Tibial nerve (tissue), 4 donors: ENCODE measurements around the gene GRIP2. TPM values are rescaled to one million over a fixed set of nuclear protein-coding genes. Genes with fewer than 3 reads are reported as not detected.

Source experiments
- DNase-seq, 2 donors: peaks; one replicate each; pipeline ENCODE4 v3.0.0-alpha.2; 2019; ENCODE audit warnings: low spot score in 2 of 2
- H3K27ac ChIP-seq, 4 donors: fragments of 200-600 bp; sonication (generic) in 3 of 4; one replicate each; pipeline ENCODE4 v1.5.1; 2017 to 2019; ENCODE audit warnings: mild to moderate bottlenecking in 1 of 4
- H3K27me3 ChIP-seq, 2 donors: fragments of 200-600 bp; sonication (generic) in 1 of 2; one replicate each; pipeline versions ENCODE4 v1.5.1 to v1.6.0; 2017 to 2019
- H3K36me3 ChIP-seq, 3 donors: fragments of 200-600 bp; sonication (generic); one replicate each; pipeline ENCODE4 v1.5.1; 2018 to 2019
- H3K4me1 ChIP-seq, 4 donors: fragments of 200-600 bp; sonication (generic) in 3 of 4; one replicate each; pipeline ENCODE4 v1.5.1; 2017 to 2019
- H3K4me3 ChIP-seq, 4 donors: fragments of 200-600 bp; sonication (generic) in 3 of 4; one replicate each; pipeline ENCODE4 v1.5.1; 2017 to 2019; ENCODE audit warnings: mild to moderate bottlenecking in 1 of 4, moderate library complexity in 1 of 4
- H3K9me3 ChIP-seq, 4 donors: fragments of 200-600 bp; sonication (generic) in 3 of 4; one replicate each; pipeline ENCODE4 v1.5.1; 2017 to 2019
- EP300 ChIP-seq, 2 donors: sonication (generic); formaldehyde crosslinking; IDR thresholded peaks; one replicate each; pipeline ENCODE4 v1.6.1; 2017; ENCODE audit warnings: antibody characterized with exemption in 2 of 2, mild to moderate bottlenecking in 1 of 2
- POLR2A ChIP-seq, 2 donors: fragments of 450-650 bp; IDR thresholded peaks; one replicate each; pipeline ENCODE4 v1.6.1; 2017; ENCODE audit warnings: antibody characterized with exemption in 2 of 2, mild to moderate bottlenecking in 2 of 2, moderate library complexity in 2 of 2
- WGBS, 2 donors: methylation state at CpG; one replicate each; pipeline ENCODE4 v1.1.5; 2018; 5-methylcytosine and 5-hydroxymethylcytosine counted together
- total RNA-seq, 4 donors: library from RNA; depleted of rRNA; stranded (reverse); fragments of >200 nt; gene quantifications; one replicate each; pipeline ENCODE4 v1.1.0, GENCODE V29; 2016
- TF ChIP-seq, protein P1 (sequence below), 5 experiments: fragments of 200-600 bp in 3 of 5; fragments of 450-650 bp in 2 of 5; sonication (generic) in 3 of 5; IDR thresholded peaks; one replicate each; pipeline ENCODE4 v1.5.1; 2016 to 2019; ENCODE audit warnings: antibody characterized with exemption in 5 of 5, mild to moderate bottlenecking in 3 of 5, moderate library complexity in 2 of 5

Gene GRIP2
- total RNA-seq, 4 donors from 2014 or later, result 0.21 to 1.5 (median 0.99) TPM

DNA sequence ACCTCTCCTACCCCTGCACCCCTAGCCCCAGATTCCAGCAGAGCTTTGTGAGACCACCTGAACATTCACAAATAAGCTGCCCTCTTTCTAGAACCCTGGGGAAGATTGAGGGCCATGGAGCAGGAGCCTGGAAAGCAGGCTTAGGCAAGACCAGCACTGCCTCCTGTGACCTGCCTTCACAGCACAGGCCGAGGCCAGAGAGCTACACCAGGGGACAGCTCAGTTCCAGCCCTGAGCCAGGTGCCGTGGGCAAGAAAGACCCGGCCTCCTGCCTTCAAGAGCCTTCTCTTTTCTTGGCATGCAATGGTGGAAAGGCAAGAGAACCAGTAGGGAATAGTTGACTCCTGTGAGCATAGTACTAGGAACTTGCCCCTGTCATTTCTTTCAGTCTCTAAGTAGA lies 89.6 kb downstream of the GRIP2 start:
- H3K27me3 ChIP-seq, result no peaks in the 10 kb centered on the region
- H3K4me1 ChIP-seq, result peaks cover 0 to 31% (median 11%) of the 10 kb centered on the region in 4 donors
- H3K36me3 ChIP-seq, result peaks cover 0 to 47% (median 16%) of the 10 kb centered on the region in 3 donors
- H3K9me3 ChIP-seq, result no peaks in the 10 kb centered on the region
- H3K27ac ChIP-seq, result peak overlapping the region in 1 of 4 donors; percentile 13
- TF ChIP-seq EP300 (IDR thresholded peaks at IDR 0.05), result no peak
- TF ChIP-seq, protein P1, sequence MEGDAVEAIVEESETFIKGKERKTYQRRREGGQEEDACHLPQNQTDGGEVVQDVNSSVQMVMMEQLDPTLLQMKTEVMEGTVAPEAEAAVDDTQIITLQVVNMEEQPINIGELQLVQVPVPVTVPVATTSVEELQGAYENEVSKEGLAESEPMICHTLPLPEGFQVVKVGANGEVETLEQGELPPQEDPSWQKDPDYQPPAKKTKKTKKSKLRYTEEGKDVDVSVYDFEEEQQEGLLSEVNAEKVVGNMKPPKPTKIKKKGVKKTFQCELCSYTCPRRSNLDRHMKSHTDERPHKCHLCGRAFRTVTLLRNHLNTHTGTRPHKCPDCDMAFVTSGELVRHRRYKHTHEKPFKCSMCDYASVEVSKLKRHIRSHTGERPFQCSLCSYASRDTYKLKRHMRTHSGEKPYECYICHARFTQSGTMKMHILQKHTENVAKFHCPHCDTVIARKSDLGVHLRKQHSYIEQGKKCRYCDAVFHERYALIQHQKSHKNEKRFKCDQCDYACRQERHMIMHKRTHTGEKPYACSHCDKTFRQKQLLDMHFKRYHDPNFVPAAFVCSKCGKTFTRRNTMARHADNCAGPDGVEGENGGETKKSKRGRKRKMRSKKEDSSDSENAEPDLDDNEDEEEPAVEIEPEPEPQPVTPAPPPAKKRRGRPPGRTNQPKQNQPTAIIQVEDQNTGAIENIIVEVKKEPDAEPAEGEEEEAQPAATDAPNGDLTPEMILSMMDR (IDR thresholded peaks at IDR 0.05), result no peak
- TF ChIP-seq POLR2A (IDR thresholded peaks at IDR 0.05), result no peak
- no peak overlapping the region for H3K4me3 ChIP-seq
- WGBS, 2 donors, result 90 to 95% methylated on average over 3 of the region's 3 CpGs
- DNase-seq, result no peak

DNA sequence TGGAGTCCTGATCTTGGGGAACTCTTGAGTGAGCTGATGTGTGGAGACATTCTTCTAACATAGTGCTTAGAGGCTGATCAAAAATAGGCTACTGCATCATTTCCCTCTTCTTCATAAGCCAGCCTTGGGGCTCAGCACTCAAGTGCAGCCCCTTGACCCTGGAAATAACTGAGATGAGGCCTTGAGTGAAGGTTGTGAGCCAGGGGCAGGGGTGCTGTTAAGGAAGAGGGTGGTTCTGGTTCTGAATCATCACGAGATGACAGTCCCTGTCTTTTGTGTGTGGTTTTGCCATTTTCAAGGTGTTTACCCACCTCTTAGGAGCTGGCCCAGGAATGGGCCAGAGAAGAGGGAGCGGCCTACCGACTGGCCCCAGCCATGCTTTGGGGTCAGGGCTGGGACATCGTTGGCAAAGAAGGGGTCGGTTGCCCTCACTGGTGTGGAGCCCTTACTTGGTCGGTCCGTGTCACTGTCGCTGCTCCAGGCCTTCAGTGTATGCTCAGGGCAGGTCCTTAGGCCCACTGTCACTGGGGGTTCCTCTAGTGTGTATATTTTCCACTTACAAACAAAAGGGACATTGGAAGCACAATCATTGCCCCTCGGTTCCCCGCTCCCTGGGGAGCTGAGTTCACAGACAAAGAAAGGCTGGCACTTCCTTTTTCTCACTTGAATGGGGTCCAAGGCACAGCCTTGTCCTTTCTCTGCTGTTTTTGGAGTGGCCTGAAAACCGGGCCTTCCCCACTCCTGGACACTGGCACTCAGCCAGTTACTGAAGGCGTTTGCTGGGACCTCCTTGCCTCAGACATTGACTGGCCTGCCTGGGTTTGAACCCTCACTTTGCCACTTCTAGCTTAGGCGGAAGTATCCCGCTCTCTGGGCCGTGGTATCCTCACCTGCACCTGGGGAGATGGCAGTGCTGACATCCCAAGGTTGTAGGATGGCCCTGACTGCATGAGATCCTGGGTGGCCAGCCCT lies 91.1 kb downstream of the GRIP2 start:
- TF ChIP-seq EP300 (IDR thresholded peaks at IDR 0.05), result no peak
- no peak for TF ChIP-seq POLR2A (IDR thresholded peaks at IDR 0.05)
- TF ChIP-seq, protein P1 (IDR thresholded peaks at IDR 0.05), result no peak
- H3K4me3 ChIP-seq, result no peak overlapping the region
- WGBS, 2 donors, result 70 to 75% methylated on average over 14 to 15 of the region's 15 CpGs
- no peaks in the 10 kb centered on the region for H3K27me3 ChIP-seq
- no peaks in the 10 kb centered on the region for H3K9me3 ChIP-seq
- peaks cover 0 to 26% (median 11%) of the 10 kb centered on the region in 4 donors for H3K4me1 ChIP-seq
- no peak overlapping the region for H3K27ac ChIP-seq
- H3K36me3 ChIP-seq, result peaks cover 0 to 50% (median 16%) of the 10 kb centered on the region in 3 donors
- no peak for DNase-seq

DNA sequence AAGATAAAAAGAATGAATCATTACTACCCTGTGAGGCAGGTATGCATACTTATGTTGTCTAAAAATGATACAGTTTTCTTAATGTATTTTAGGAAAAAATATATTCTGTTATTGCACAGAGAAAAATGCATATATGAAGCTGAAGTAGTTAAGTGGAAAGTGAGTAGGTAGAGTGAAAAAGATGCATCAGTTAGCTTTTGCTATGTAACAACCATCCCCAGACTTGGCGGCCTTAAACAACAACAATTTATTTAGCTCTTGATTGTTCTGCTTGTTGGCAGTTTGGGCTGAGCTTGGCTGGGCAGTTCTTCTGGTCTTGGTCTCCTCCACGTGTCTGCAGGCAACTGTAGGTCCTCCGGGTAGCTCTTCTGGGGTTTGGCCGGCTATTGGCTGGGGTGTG lies 92.1 kb downstream of the GRIP2 start:
- WGBS, 2 donors, result 94 to 96% methylated on average over 4 of the region's 4 CpGs
- TF ChIP-seq POLR2A (IDR thresholded peaks at IDR 0.05) (no peak), EP300 (IDR thresholded peaks at IDR 0.05) (no peak)
- peaks cover 0 to 18% (median 11%) of the 10 kb centered on the region in 4 donors for H3K4me1 ChIP-seq
- peaks cover 0 to 53% (median 16%) of the 10 kb centered on the region in 3 donors for H3K36me3 ChIP-seq
- no peak overlapping the region for H3K27ac ChIP-seq
- no peak overlapping the region for H3K4me3 ChIP-seq
- no peak for DNase-seq
- H3K9me3 ChIP-seq, result no peaks in the 10 kb centered on the region
- no peaks in the 10 kb centered on the region for H3K27me3 ChIP-seq

DNA sequence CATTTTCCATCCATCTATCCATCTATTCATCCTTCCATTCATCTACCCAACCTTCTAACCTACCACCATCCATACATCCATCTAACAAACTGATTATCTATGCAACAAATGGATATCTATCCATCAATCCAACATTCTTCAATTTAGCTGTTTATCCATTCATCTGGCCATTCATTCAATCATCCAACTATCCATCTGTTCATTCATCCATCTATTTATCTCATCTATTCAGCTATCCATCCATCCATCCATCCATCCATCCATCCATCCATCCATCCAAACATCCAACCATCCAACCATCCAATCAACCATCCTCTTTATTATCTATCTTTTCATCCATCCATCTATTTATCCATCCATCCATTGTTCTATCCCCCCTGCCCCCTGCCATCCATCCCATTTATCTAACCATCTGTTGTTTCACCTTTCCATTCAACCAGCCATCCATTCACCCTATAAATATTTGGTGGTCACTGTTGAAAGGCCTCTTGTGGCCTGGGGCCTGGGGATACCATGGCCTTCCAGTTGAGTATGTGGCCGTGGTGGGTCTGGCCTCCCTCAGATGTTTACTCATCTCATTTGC lies 93.1 kb downstream of the GRIP2 start:
- H3K27ac ChIP-seq, result no peak overlapping the region
- no peak for DNase-seq
- H3K9me3 ChIP-seq, result no peaks in the 10 kb centered on the region
- peaks cover 0 to 8% (median 4%) of the 10 kb centered on the region in 4 donors for H3K4me1 ChIP-seq
- H3K36me3 ChIP-seq, result peaks cover 0 to 53% (median 16%) of the 10 kb centered on the region in 3 donors
- no peak overlapping the region for H3K4me3 ChIP-seq
- TF ChIP-seq EP300 (IDR thresholded peaks at IDR 0.05) (no peak), POLR2A (IDR thresholded peaks at IDR 0.05) (no peak)
- TF ChIP-seq, protein P1 (IDR thresholded peaks at IDR 0.05), result no peak
- WGBS, 2 donors, result 95 to 100% methylated on average over 1 of the region's 1 CpG
- no peaks in the 10 kb centered on the region for H3K27me3 ChIP-seq

DNA sequence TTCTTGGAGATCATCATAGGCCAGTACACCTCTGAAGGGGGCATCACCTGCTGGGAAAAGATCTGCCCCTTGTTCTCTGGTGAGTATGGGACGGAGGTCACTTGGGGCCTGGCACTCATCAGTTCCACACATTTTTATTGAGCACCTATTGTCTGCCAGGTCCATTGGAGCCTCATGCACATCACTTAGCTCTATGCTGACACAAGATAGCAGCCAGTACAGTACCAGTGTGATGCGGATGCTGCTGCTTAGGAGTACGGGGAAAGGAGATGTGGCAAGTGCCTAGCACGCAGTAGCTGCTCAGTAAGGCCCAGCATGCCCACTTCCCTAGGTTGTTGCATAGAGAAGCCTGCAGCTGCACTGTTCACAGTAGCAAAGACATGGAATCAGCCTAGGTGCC lies 94.4 kb downstream of the GRIP2 start:
- H3K4me3 ChIP-seq, result no peak overlapping the region
- no peak for DNase-seq
- no peaks in the 10 kb centered on the region for H3K9me3 ChIP-seq
- H3K27me3 ChIP-seq, result no peaks in the 10 kb centered on the region
- no peak overlapping the region for H3K27ac ChIP-seq
- TF ChIP-seq EP300 (IDR thresholded peaks at IDR 0.05) (no peak), POLR2A (IDR thresholded peaks at IDR 0.05) (no peak)
- TF ChIP-seq, protein P1 (IDR thresholded peaks at IDR 0.05), result no peak
- WGBS, 2 donors, result 95 to 97% methylated on average over 4 of the region's 4 CpGs
- H3K36me3 ChIP-seq, result peaks cover 0 to 52% (median 16%) of the 10 kb centered on the region in 3 donors
- peaks cover 0 to 12% (median 2%) of the 10 kb centered on the region in 4 donors for H3K4me1 ChIP-seq
